Heart left ventricle (tissue), 13 donors: Measurements from ENCODE around the gene PROP1.
"Not testable (repeated sequence)": the region's sequence is repeated elsewhere in the genome, so short reads cannot be mapped to it uniquely, and the experiment has no call there.

Experiments used
- POLR2A ChIP-seq, 2 donors: fragments of 450-650 bp; IDR thresholded peaks; one replicate each; pipeline ENCODE4 v1.6.1; 2017; ENCODE audit warnings: antibody characterized with exemption in 2 of 2, mild to moderate bottlenecking in 2 of 2, moderate library complexity in 2 of 2
- TF ChIP-seq, protein P1 (sequence below), 12 donors: fragments of 200-600 bp; sonication (generic) in 4 of 12; IDR thresholded peaks; one replicate each; pipeline versions ENCODE4 v1.5.0 to v1.8.0; 2018 to 2022; ENCODE audit warnings: antibody characterized with exemption in 12 of 12, mild to moderate bottlenecking in 5 of 12
- donor health status: ischemic (EF 13 %, LVEDD 7.1; RV severe dilation, severe dysfunction).
- donor health status: DM: no; HTN: yes; CAD: no.
- donor health status: DM: no; HTN: no; CAD: no.
- donor health status: ischemic (EF 25% LVEDD 6.9; RV normal size, moderate dysfunction).
- donor health status: ischemic (EF 25% LVEDD 5.7; RV mildly dilated, moderate dysfunction).
- donor health status: ischemic (EF 35%, LVEDD 5.7; RV mildly dilated, moderate dysfunction).
- donor health status: nonischemic (EF 11% LVEDD 7.7; RV severe dilation, severe dysfunction).
- donor health status: DM: yes; HTN: yes; CAD: no.
- donor health status: PGD.
- donor health status: ischemic (EF 29% LVEDD 5.4; RV normal size, mild dysfunction).
- donor health status: nonischemic (EF 23%, LVEDD 6.1; RV moderate dilation, normal function).

DNA sequence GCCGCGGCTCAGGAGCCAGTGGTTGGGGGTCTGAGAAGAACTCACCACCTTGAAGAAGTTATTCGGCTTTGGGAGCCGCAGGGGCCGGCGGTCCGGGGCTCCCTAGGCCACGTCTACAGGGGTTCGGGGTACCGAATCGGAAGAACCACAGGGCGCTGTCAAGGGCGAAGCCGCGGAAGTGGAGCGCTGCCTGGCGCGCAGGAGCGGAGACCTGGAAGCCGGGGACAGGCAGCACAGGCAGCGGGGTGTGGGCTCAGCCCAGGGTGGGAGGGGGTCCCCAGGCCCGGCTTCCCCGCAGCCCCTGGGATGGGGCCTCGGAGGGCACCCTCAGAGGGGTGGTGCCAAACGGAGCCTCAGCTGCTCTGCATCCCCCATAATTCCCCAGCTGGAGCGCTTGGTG is 11.2 kb upstream of the PROP1 start:
- TF ChIP-seq, protein P1, sequence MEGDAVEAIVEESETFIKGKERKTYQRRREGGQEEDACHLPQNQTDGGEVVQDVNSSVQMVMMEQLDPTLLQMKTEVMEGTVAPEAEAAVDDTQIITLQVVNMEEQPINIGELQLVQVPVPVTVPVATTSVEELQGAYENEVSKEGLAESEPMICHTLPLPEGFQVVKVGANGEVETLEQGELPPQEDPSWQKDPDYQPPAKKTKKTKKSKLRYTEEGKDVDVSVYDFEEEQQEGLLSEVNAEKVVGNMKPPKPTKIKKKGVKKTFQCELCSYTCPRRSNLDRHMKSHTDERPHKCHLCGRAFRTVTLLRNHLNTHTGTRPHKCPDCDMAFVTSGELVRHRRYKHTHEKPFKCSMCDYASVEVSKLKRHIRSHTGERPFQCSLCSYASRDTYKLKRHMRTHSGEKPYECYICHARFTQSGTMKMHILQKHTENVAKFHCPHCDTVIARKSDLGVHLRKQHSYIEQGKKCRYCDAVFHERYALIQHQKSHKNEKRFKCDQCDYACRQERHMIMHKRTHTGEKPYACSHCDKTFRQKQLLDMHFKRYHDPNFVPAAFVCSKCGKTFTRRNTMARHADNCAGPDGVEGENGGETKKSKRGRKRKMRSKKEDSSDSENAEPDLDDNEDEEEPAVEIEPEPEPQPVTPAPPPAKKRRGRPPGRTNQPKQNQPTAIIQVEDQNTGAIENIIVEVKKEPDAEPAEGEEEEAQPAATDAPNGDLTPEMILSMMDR (IDR thresholded peaks at IDR 0.05) = not testable (repeated sequence)
- TF ChIP-seq POLR2A (IDR thresholded peaks at IDR 0.05) = not testable (repeated sequence)
